ENCODE data around the gene ASCC1. TPM values are rescaled to one million over a fixed set of nuclear protein-coding genes. Genes with fewer than 3 reads are reported as not detected.
A peak's percentile ranks its signal among the peaks of the same experiment; 100 is the strongest.

ASCC1 gene
- total and polyA plus RNA-seq, 2 of the 13 experiments (the other 11 are each of a cell fraction or from before 2014, with no cell fraction given), result 21.6 to 30.1 TPM

DNA sequence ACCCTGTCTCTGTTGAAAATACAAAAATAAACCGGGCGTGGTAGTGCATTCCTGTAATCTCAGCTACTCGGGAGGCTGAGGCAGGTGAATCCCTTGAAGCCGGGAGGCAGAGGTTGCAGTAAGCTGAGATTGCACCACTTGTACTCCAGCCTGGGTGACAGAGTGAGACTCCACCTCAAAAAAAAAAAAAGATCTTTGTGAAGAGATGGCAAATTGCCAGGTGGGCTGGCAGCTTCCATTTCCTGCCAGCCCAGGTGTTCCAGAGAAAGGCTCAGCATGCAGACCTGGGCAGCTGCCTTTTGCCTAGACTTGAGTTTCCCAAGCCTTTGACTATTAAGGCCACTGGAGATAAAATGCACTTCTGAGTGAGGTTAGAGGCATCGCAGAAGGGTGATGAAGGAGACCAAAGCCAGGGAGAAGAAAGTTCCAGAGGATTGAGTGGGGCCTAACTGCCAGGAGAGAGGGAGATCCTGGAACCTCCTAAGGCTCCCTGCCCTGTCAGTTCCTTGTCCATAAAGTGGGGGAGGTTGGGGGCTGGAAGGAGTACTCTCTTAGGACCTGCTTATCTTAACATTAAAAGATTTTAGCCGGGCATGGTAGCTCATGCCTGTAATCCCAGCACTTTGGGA, 47.7 kb upstream of the ASCC1 start (continued):
- TF ChIP-seq FOXC1 (CRISPR knock-in tag; IDR thresholded peaks at IDR 0.05; ENCODE audit: borderline replicate concordance) (0 out of 2 replicates have a peak, but pooled peaks have one; percentile 42), STAT5B (CRISPR knock-in tag; IDR thresholded peaks at IDR 0.05) (no peak), TARDBP (CRISPR knock-in tag; IDR thresholded peaks at IDR 0.05) (no peak), SOX5 (CRISPR knock-in tag; IDR thresholded peaks at IDR 0.05; ENCODE audit: borderline replicate concordance) (peak; percentile 40; the same call in 1 of the 2 replicates), LCORL (IDR thresholded peaks at IDR 0.05) (peak; percentile 63), LCORL (CRISPR knock-in tag; IDR thresholded peaks at IDR 0.05) (0 out of 2 replicates have a peak, but pooled peaks have one; percentile 22), PITX1 (CRISPR knock-in tag; IDR thresholded peaks at IDR 0.05) (peak; percentile 51; the same call in 1 of the 2 replicates), ELF4 (CRISPR knock-in tag; IDR thresholded peaks at IDR 0.05; ENCODE audit: borderline replicate concordance) (no peak), ZNF350 (CRISPR knock-in tag; IDR thresholded peaks at IDR 0.05; ENCODE audit: borderline replicate concordance, low read depth) (no peak), ELF3 (CRISPR knock-in tag; IDR thresholded peaks at IDR 0.05) (peak; percentile 71), KLF16 (CRISPR knock-in tag; IDR thresholded peaks at IDR 0.05) (no peak; a peak in 1 of 4 replicates), FOSL1 (CRISPR knock-in tag; IDR thresholded peaks at IDR 0.05; ENCODE audit: borderline replicate concordance) (no peak), ZNF124 (CRISPR knock-in tag; IDR thresholded peaks at IDR 0.05) (no peak), DPF2 (CRISPR knock-in tag; IDR thresholded peaks at IDR 0.05; ENCODE audit: borderline replicate concordance, low read depth) (no peak)
- TF ChIP-seq, protein P1, sequence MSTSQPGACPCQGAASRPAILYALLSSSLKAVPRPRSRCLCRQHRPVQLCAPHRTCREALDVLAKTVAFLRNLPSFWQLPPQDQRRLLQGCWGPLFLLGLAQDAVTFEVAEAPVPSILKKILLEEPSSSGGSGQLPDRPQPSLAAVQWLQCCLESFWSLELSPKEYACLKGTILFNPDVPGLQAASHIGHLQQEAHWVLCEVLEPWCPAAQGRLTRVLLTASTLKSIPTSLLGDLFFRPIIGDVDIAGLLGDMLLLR (CRISPR knock-in tag; IDR thresholded peaks at IDR 0.05), result no peak
- TF ChIP-seq, protein P2, sequence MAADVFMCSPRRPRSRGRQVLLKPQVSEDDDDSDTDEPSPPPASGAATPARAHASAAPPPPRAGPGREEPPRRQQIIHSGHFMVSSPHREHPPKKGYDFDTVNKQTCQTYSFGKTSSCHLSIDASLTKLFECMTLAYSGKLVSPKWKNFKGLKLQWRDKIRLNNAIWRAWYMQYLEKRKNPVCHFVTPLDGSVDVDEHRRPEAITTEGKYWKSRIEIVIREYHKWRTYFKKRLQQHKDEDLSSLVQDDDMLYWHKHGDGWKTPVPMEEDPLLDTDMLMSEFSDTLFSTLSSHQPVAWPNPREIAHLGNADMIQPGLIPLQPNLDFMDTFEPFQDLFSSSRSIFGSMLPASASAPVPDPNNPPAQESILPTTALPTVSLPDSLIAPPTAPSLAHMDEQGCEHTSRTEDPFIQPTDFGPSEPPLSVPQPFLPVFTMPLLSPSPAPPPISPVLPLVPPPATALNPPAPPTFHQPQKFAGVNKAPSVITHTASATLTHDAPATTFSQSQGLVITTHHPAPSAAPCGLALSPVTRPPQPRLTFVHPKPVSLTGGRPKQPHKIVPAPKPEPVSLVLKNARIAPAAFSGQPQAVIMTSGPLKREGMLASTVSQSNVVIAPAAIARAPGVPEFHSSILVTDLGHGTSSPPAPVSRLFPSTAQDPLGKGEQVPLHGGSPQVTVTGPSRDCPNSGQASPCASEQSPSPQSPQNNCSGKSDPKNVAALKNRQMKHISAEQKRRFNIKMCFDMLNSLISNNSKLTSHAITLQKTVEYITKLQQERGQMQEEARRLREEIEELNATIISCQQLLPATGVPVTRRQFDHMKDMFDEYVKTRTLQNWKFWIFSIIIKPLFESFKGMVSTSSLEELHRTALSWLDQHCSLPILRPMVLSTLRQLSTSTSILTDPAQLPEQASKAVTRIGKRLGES (CRISPR knock-in tag; IDR thresholded peaks at IDR 0.05; ENCODE audit: borderline replicate concordance), result no peak
- TF ChIP-seq, protein P3, sequence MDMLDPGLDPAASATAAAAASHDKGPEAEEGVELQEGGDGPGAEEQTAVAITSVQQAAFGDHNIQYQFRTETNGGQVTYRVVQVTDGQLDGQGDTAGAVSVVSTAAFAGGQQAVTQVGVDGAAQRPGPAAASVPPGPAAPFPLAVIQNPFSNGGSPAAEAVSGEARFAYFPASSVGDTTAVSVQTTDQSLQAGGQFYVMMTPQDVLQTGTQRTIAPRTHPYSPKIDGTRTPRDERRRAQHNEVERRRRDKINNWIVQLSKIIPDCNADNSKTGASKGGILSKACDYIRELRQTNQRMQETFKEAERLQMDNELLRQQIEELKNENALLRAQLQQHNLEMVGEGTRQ (IDR thresholded peaks at IDR 0.05; ENCODE audit: low read depth, low read length), result no peak
- TF ChIP-seq, protein P3 (CRISPR knock-in tag; IDR thresholded peaks at IDR 0.05; ENCODE audit: borderline replicate concordance), result no peak
- TF ChIP-seq, protein P4, sequence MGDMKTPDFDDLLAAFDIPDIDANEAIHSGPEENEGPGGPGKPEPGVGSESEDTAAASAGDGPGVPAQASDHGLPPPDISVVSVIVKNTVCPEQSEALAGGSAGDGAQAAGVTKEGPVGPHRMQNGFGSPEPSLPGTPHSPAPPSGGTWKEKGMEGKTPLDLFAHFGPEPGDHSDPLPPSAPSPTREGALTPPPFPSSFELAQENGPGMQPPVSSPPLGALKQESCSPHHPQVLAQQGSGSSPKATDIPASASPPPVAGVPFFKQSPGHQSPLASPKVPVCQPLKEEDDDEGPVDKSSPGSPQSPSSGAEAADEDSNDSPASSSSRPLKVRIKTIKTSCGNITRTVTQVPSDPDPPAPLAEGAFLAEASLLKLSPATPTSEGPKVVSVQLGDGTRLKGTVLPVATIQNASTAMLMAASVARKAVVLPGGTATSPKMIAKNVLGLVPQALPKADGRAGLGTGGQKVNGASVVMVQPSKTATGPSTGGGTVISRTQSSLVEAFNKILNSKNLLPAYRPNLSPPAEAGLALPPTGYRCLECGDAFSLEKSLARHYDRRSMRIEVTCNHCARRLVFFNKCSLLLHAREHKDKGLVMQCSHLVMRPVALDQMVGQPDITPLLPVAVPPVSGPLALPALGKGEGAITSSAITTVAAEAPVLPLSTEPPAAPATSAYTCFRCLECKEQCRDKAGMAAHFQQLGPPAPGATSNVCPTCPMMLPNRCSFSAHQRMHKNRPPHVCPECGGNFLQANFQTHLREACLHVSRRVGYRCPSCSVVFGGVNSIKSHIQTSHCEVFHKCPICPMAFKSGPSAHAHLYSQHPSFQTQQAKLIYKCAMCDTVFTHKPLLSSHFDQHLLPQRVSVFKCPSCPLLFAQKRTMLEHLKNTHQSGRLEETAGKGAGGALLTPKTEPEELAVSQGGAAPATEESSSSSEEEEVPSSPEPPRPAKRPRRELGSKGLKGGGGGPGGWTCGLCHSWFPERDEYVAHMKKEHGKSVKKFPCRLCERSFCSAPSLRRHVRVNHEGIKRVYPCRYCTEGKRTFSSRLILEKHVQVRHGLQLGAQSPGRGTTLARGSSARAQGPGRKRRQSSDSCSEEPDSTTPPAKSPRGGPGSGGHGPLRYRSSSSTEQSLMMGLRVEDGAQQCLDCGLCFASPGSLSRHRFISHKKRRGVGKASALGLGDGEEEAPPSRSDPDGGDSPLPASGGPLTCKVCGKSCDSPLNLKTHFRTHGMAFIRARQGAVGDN (CRISPR knock-in tag; IDR thresholded peaks at IDR 0.05), result peak; percentile 38; the same call in 1 of the 2 replicates

Data from HepG2 (cell line).